ENCODE results near the gene BCL3.

DNA sequence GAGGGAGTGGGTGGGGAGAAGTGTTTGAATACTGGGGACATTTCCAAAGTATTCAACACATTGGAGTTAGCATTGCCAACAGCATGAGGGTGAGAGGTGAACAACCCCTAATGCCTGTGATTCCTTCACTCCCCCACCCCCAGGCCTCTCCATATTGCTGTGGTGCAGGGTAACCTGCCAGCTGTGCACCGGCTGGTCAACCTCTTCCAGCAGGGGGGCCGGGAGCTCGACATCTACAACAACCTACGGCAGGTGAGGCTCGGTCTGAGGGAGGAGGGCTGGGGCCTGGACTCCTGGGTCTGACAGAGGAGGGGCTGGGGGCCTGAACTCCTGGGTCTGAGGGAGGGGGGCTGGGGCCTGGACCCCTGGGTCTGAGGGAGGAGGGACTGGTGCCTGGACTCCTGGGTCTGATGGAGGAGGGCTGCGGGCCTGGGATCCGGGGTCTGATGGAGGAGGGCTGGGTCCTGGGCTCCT is 7.6 kb downstream of the BCL3 start:
- TF ChIP-seq RAD21 (IDR thresholded peaks at IDR 0.05; ENCODE audit: low read length) (no peak), SMC3 (IDR thresholded peaks at IDR 0.05; ENCODE audit: low read depth, low read length) (no peak), POLR2A (IDR thresholded peaks at IDR 0.05; ENCODE audit: low read depth, low read length) (peak; percentile 0; the same call in 1 of the 2 replicates), MAZ (IDR thresholded peaks at IDR 0.05; ENCODE audit: borderline replicate concordance, low read depth, low read length) (no peak)
- TF ChIP-seq, protein P1, sequence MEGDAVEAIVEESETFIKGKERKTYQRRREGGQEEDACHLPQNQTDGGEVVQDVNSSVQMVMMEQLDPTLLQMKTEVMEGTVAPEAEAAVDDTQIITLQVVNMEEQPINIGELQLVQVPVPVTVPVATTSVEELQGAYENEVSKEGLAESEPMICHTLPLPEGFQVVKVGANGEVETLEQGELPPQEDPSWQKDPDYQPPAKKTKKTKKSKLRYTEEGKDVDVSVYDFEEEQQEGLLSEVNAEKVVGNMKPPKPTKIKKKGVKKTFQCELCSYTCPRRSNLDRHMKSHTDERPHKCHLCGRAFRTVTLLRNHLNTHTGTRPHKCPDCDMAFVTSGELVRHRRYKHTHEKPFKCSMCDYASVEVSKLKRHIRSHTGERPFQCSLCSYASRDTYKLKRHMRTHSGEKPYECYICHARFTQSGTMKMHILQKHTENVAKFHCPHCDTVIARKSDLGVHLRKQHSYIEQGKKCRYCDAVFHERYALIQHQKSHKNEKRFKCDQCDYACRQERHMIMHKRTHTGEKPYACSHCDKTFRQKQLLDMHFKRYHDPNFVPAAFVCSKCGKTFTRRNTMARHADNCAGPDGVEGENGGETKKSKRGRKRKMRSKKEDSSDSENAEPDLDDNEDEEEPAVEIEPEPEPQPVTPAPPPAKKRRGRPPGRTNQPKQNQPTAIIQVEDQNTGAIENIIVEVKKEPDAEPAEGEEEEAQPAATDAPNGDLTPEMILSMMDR (conservative IDR thresholded peaks at IDR 0.05; ENCODE audit: low read depth, low read length) = no peak
- TF ChIP-seq, protein P2, sequence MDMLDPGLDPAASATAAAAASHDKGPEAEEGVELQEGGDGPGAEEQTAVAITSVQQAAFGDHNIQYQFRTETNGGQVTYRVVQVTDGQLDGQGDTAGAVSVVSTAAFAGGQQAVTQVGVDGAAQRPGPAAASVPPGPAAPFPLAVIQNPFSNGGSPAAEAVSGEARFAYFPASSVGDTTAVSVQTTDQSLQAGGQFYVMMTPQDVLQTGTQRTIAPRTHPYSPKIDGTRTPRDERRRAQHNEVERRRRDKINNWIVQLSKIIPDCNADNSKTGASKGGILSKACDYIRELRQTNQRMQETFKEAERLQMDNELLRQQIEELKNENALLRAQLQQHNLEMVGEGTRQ (IDR thresholded peaks at IDR 0.05; ENCODE audit: low read depth, low read length) = no peak
